Measurements from ENCODE around the gene KCNQ5. TPM values are rescaled to one million over a fixed set of nuclear protein-coding genes. Genes with fewer than 3 reads are reported as not detected.

KCNQ5 gene
- total and polyA plus RNA-seq, 10 of the 15 experiments (the other 5 are each of a cell fraction or from before 2014, with no cell fraction given), result 0.60 to 16.2 (median 3.2) TPM

GRCh38 chr6:72683797-72684196, 61.9 kb downstream of the KCNQ5 start (continued):
- TF ChIP-seq MEF2B (IDR thresholded peaks at IDR 0.05; ENCODE audit: partially characterized antibody, poor library complexity, severe bottlenecking) (peak; percentile 25), ZBTB40 (IDR thresholded peaks at IDR 0.05; ENCODE audit: borderline replicate concordance) (no peak; the same call in 1 of the 2 replicates), HDAC6 (IDR thresholded peaks at IDR 0.05; ENCODE audit: unreplicated experiment) (no peak), E4F1 (IDR thresholded peaks at IDR 0.05; ENCODE audit: borderline replicate concordance, partially characterized antibody) (no peak), RUNX3 (IDR thresholded peaks at IDR 0.05; ENCODE audit: low read length) (peak; percentile 89), SMARCA5 (IDR thresholded peaks at IDR 0.05) (0 out of 2 replicates have a peak, but pooled peaks have one; percentile 4), RCOR1 (conservative IDR thresholded peaks at IDR 0.05; ENCODE audit: low read depth, low read length) (0 out of 2 replicates have a peak, but pooled peaks have one; percentile 83), RELB (IDR thresholded peaks at IDR 0.05; ENCODE audit: low read depth) (peak; percentile 54; the same call in 1 of the 2 replicates), NR2C2 (IDR thresholded peaks at IDR 0.05; ENCODE audit: borderline replicate concordance, control insufficient read depth, insufficient read length, low read depth) (no peak), KAT2A (conservative IDR thresholded peaks at IDR 0.05; ENCODE audit: control insufficient read depth, low read depth, low read length) (no peak), MEF2A (IDR thresholded peaks at IDR 0.05; ENCODE audit: insufficient read depth, low read depth, low read length) (0 out of 2 replicates have a peak, but pooled peaks have one; percentile 59), ZNF207 (IDR thresholded peaks at IDR 0.05; ENCODE audit: borderline replicate concordance) (no peak), YY1 (IDR thresholded peaks at IDR 0.05; ENCODE audit: low read depth, low read length) (0 out of 2 replicates have a peak, but pooled peaks have one; percentile 7), FOXK2 (IDR thresholded peaks at IDR 0.05) (no peak), CHD2 (IDR thresholded peaks at IDR 0.05; ENCODE audit: borderline replicate concordance, low read depth, low read length) (peak; percentile 50; the same call in 1 of the 2 replicates)
- TF ChIP-seq, protein P1, sequence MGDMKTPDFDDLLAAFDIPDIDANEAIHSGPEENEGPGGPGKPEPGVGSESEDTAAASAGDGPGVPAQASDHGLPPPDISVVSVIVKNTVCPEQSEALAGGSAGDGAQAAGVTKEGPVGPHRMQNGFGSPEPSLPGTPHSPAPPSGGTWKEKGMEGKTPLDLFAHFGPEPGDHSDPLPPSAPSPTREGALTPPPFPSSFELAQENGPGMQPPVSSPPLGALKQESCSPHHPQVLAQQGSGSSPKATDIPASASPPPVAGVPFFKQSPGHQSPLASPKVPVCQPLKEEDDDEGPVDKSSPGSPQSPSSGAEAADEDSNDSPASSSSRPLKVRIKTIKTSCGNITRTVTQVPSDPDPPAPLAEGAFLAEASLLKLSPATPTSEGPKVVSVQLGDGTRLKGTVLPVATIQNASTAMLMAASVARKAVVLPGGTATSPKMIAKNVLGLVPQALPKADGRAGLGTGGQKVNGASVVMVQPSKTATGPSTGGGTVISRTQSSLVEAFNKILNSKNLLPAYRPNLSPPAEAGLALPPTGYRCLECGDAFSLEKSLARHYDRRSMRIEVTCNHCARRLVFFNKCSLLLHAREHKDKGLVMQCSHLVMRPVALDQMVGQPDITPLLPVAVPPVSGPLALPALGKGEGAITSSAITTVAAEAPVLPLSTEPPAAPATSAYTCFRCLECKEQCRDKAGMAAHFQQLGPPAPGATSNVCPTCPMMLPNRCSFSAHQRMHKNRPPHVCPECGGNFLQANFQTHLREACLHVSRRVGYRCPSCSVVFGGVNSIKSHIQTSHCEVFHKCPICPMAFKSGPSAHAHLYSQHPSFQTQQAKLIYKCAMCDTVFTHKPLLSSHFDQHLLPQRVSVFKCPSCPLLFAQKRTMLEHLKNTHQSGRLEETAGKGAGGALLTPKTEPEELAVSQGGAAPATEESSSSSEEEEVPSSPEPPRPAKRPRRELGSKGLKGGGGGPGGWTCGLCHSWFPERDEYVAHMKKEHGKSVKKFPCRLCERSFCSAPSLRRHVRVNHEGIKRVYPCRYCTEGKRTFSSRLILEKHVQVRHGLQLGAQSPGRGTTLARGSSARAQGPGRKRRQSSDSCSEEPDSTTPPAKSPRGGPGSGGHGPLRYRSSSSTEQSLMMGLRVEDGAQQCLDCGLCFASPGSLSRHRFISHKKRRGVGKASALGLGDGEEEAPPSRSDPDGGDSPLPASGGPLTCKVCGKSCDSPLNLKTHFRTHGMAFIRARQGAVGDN (IDR thresholded peaks at IDR 0.05), result peak; percentile 16; the same call in 1 of the 2 replicates

All from GM12878 (cell line).